Gastroesophageal sphincter (tissue), 3 donors: ENCODE measurements around the gene GREM1.

Source experiments
- EP300 ChIP-seq: sonication (generic); formaldehyde crosslinking; IDR thresholded peaks from one replicate; pipeline ENCODE4 v1.6.1; 2017; ENCODE audit warnings: antibody characterized with exemption, mild to moderate bottlenecking
- TF ChIP-seq, protein P1 (sequence below), 4 experiments: fragments of 200-600 bp in 2 of 4; fragments of 450-650 bp in 2 of 4; sonication (generic) in 1 of 4; IDR thresholded peaks; one replicate each; pipeline ENCODE4 v1.5.1; 2017 to 2019; ENCODE audit warnings: antibody characterized with exemption in 4 of 4, mild to moderate bottlenecking in 2 of 4, moderate library complexity in 2 of 4

DNA sequence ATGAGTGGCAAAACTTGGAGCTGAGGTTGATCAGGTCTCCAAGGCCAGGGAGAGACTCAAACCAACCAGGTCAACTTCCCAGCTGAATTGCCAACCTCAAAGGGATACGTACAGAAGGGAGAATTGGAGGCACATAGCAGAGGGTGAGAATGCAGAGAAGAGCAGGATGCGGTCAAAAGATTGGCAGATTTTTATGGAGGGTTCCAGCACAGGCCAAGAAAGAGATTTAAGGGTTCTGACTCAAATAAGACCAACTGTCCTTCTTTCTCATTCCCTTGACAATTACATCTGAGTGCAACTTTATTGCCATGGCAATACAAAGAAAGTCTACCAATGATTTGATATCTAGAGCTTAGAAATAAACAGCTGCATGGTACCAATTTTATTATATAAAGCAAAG lies 43.1 kb upstream of the GREM1 start:
- TF ChIP-seq, protein P1, sequence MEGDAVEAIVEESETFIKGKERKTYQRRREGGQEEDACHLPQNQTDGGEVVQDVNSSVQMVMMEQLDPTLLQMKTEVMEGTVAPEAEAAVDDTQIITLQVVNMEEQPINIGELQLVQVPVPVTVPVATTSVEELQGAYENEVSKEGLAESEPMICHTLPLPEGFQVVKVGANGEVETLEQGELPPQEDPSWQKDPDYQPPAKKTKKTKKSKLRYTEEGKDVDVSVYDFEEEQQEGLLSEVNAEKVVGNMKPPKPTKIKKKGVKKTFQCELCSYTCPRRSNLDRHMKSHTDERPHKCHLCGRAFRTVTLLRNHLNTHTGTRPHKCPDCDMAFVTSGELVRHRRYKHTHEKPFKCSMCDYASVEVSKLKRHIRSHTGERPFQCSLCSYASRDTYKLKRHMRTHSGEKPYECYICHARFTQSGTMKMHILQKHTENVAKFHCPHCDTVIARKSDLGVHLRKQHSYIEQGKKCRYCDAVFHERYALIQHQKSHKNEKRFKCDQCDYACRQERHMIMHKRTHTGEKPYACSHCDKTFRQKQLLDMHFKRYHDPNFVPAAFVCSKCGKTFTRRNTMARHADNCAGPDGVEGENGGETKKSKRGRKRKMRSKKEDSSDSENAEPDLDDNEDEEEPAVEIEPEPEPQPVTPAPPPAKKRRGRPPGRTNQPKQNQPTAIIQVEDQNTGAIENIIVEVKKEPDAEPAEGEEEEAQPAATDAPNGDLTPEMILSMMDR (IDR thresholded peaks at IDR 0.05): no peak
- no peak for TF ChIP-seq EP300
